Tibial nerve (tissue), 4 donors: Measurements from ENCODE around the gene AIG1. TPM values are rescaled to one million over a fixed set of nuclear protein-coding genes. Genes with fewer than 3 reads are reported as not detected.
"Not testable (repeated sequence)": the region's sequence is repeated elsewhere in the genome, so short reads cannot be mapped to it uniquely, and the experiment has no call there.

Experiments used
- DNase-seq, 2 donors: peaks; one replicate each; pipeline ENCODE4 v3.0.0-alpha.2; 2019; ENCODE audit warnings: low spot score in 2 of 2
- H3K27ac ChIP-seq, 4 donors: fragments of 200-600 bp; sonication (generic) in 3 of 4; one replicate each; pipeline ENCODE4 v1.5.1; 2017 to 2019; ENCODE audit warnings: mild to moderate bottlenecking in 1 of 4
- H3K27me3 ChIP-seq, 2 donors: fragments of 200-600 bp; sonication (generic) in 1 of 2; one replicate each; pipeline versions ENCODE4 v1.5.1 to v1.6.0; 2017 to 2019
- H3K36me3 ChIP-seq, 3 donors: fragments of 200-600 bp; sonication (generic); one replicate each; pipeline ENCODE4 v1.5.1; 2018 to 2019
- H3K4me1 ChIP-seq, 4 donors: fragments of 200-600 bp; sonication (generic) in 3 of 4; one replicate each; pipeline ENCODE4 v1.5.1; 2017 to 2019
- H3K4me3 ChIP-seq, 4 donors: fragments of 200-600 bp; sonication (generic) in 3 of 4; one replicate each; pipeline ENCODE4 v1.5.1; 2017 to 2019; ENCODE audit warnings: mild to moderate bottlenecking in 1 of 4, moderate library complexity in 1 of 4
- H3K9me3 ChIP-seq, 4 donors: fragments of 200-600 bp; sonication (generic) in 3 of 4; one replicate each; pipeline ENCODE4 v1.5.1; 2017 to 2019
- CTCF ChIP-seq, 5 experiments: fragments of 200-600 bp in 3 of 5; fragments of 450-650 bp in 2 of 5; sonication (generic) in 3 of 5; IDR thresholded peaks; one replicate each; pipeline ENCODE4 v1.5.1; 2016 to 2019; ENCODE audit warnings: antibody characterized with exemption in 5 of 5, mild to moderate bottlenecking in 3 of 5, moderate library complexity in 2 of 5
- EP300 ChIP-seq, 2 donors: sonication (generic); formaldehyde crosslinking; IDR thresholded peaks; one replicate each; pipeline ENCODE4 v1.6.1; 2017; ENCODE audit warnings: antibody characterized with exemption in 2 of 2, mild to moderate bottlenecking in 1 of 2
- POLR2A ChIP-seq, 2 donors: fragments of 450-650 bp; IDR thresholded peaks; one replicate each; pipeline ENCODE4 v1.6.1; 2017; ENCODE audit warnings: antibody characterized with exemption in 2 of 2, mild to moderate bottlenecking in 2 of 2, moderate library complexity in 2 of 2
- WGBS, 2 donors: methylation state at CpG; one replicate each; pipeline ENCODE4 v1.1.5; 2018; 5-methylcytosine and 5-hydroxymethylcytosine counted together
- total RNA-seq, 4 donors: library from RNA; depleted of rRNA; stranded (reverse); fragments of >200 nt; gene quantifications; one replicate each; pipeline ENCODE4 v1.1.0, GENCODE V29; 2016

Gene AIG1
- total RNA-seq, 4 donors from 2014 or later, result 18.2 to 23.9 (median 22.2) TPM

- peaks cover 0 to 13% (median 0%) of the 10 kb centered on the region in 3 donors for H3K36me3 ChIP-seq
Measured at GRCh38 chr6:143339223-143339622, 278.5 kb downstream of the AIG1 start.

GRCh38 chr6:143345477-143345876, 284.8 kb downstream of the AIG1 start:
- H3K27ac ChIP-seq, H3K4me1 ChIP-seq, H3K9me3 ChIP-seq, H3K27me3 ChIP-seq, H3K4me3 ChIP-seq, DNase-seq, H3K36me3 ChIP-seq: not testable (repeated sequence)
- 95 to 98% methylated on average over 7 of the region's 7 CpGs for WGBS, 2 donors

More at GRCh38 chr6:143339223-143339622, 278.5 kb downstream of the AIG1 start:
- no peak for DNase-seq
- Histone ChIP-seq H3K27me3 (no peaks in the 10 kb centered on the region), H3K9me3 (no peaks in the 10 kb centered on the region), H3K4me1 (no peaks in the 10 kb centered on the region), H3K4me3 (no peak overlapping the region), H3K27ac (no peak overlapping the region)
- TF ChIP-seq CTCF (IDR thresholded peaks at IDR 0.05) (no peak), EP300 (IDR thresholded peaks at IDR 0.05) (no peak), POLR2A (IDR thresholded peaks at IDR 0.05) (no peak)

- H3K27ac ChIP-seq, result no peak overlapping the region
- H3K9me3 ChIP-seq, result peaks cover 0 to 6% (median 0%) of the 10 kb centered on the region in 4 donors
- H3K36me3 ChIP-seq, result peaks cover 0 to 4% (median 0%) of the 10 kb centered on the region in 3 donors
- no peak overlapping the region for H3K4me3 ChIP-seq
- DNase-seq, result no peak
- H3K27me3 ChIP-seq, result no peaks in the 10 kb centered on the region
- no peaks in the 10 kb centered on the region for H3K4me1 ChIP-seq
- TF ChIP-seq CTCF (IDR thresholded peaks at IDR 0.05) (no peak), EP300 (IDR thresholded peaks at IDR 0.05) (no peak), POLR2A (IDR thresholded peaks at IDR 0.05) (no peak)
Measured at GRCh38 chr6:143346004-143346403, 285.3 kb downstream of the AIG1 start.

GRCh38 chr6:143348531-143348930, 287.8 kb downstream of the AIG1 start:
- Histone ChIP-seq H3K4me1 (no peaks in the 10 kb centered on the region), H3K9me3 (peaks cover 0 to 22% (median 0%) of the 10 kb centered on the region in 4 donors), H3K36me3 (no peaks in the 10 kb centered on the region), H3K27me3 (no peaks in the 10 kb centered on the region), H3K4me3 (no peak overlapping the region), H3K27ac (no peak overlapping the region)
- no peak for TF ChIP-seq POLR2A (IDR thresholded peaks at IDR 0.05)
- DNase-seq, result no peak
- WGBS, 2 donors, result 52 to 62% methylated on average over 1 of the region's 1 CpG

GRCh38 chr6:143349530-143349929, 288.8 kb downstream of the AIG1 start:
- no peak for DNase-seq
- peaks cover 0 to 30% (median 0%) of the 10 kb centered on the region in 4 donors for H3K9me3 ChIP-seq
- 92 to 94% methylated on average over 1 of the region's 1 CpG for WGBS, 2 donors
- TF ChIP-seq EP300 (IDR thresholded peaks at IDR 0.05), result no peak
- TF ChIP-seq CTCF (IDR thresholded peaks at IDR 0.05), result no peak
- no peak for TF ChIP-seq POLR2A (IDR thresholded peaks at IDR 0.05)
- no peak overlapping the region for H3K4me3 ChIP-seq
- no peaks in the 10 kb centered on the region for H3K36me3 ChIP-seq
- no peaks in the 10 kb centered on the region for H3K27me3 ChIP-seq
- no peak overlapping the region for H3K27ac ChIP-seq
- H3K4me1 ChIP-seq, result no peaks in the 10 kb centered on the region

- no peak for TF ChIP-seq POLR2A (IDR thresholded peaks at IDR 0.05)
- TF ChIP-seq CTCF (IDR thresholded peaks at IDR 0.05), result no peak
- Histone ChIP-seq H3K36me3 (no peaks in the 10 kb centered on the region), H3K4me3 (no peak overlapping the region), H3K27me3 (no peaks in the 10 kb centered on the region), H3K27ac (no peak overlapping the region), H3K9me3 (peaks cover 0 to 37% (median 0%) of the 10 kb centered on the region in 4 donors), H3K4me1 (no peaks in the 10 kb centered on the region)
- 66 to 67% methylated on average over 3 of the region's 3 CpGs for WGBS, 2 donors
- no peak for DNase-seq
Measured at GRCh38 chr6:143356101-143356880, 295.6 kb downstream of the AIG1 start.
